Neural cell (in vitro differentiated cells): ENCODE data around the gene NUP98. TPM values are rescaled to one million over a fixed set of nuclear protein-coding genes. Genes with fewer than 3 reads are reported as not detected.

ENCODE experiments used
- H2AFZ ChIP-seq: fragments of 200-600, 300-800 bp; sonication (generic), shearing (Covaris generic); 2 replicates; pipeline ENCODE4 v1.6.0; 2014; ENCODE audit warnings: low read depth, mild to moderate bottlenecking, antibody characterized with exemption, low read length, moderate library complexity
- H3F3A ChIP-seq: fragments of 200-600 bp; shearing (Covaris generic); 2 replicates; pipeline ENCODE4 v1.6.1; 2016; ENCODE audit warnings: mild to moderate bottlenecking, moderate library complexity, mixed read lengths, antibody characterized with exemption, low read length; ENCODE audit not compliant: insufficient read depth, poor library complexity, severe bottlenecking
- H3K27ac ChIP-seq: fragments of 200-600, 300-800 bp; sonication (generic), shearing (Covaris generic); 2 replicates; pipeline ENCODE4 v1.5.1; 2014; ENCODE audit warnings: mild to moderate bottlenecking, low read length, moderate library complexity
- H3K27me3 ChIP-seq: fragments of 300-800, 200-600 bp; sonication (generic), shearing (Covaris generic); 2 replicates; pipeline ENCODE4 v1.6.0; 2014; ENCODE audit warnings: mild to moderate bottlenecking, low read depth, low read length, moderate library complexity; ENCODE audit not compliant: insufficient read depth
- H3K36me3 ChIP-seq: fragments of 300-800, 200-600 bp; sonication (generic), shearing (Covaris generic); 2 replicates; pipeline ENCODE4 v1.5.1; 2014; ENCODE audit warnings: mild to moderate bottlenecking, antibody characterized with exemption, low read length, moderate library complexity; ENCODE audit not compliant: insufficient read depth
- H3K4me2 ChIP-seq: fragments of 300-800, 200-600 bp; sonication (generic), shearing (Covaris generic); 2 replicates; pipeline ENCODE4 v1.6.0; 2014; ENCODE audit warnings: mild to moderate bottlenecking, low read length
- H3K4me3 ChIP-seq: fragments of 300-800, 200-600 bp; sonication (generic), shearing (Covaris generic); 2 replicates; pipeline ENCODE4 v1.5.1; 2014; ENCODE audit warnings: mild to moderate bottlenecking, low read length, moderate library complexity
- H3K79me2 ChIP-seq: fragments of 200-600 bp; shearing (Covaris generic); replicated peaks from 2 replicates; pipeline ENCODE4 v1.6.0; 2014; ENCODE audit warnings: mild to moderate bottlenecking, low read length, moderate library complexity; ENCODE audit not compliant: insufficient read depth
- H3K9ac ChIP-seq: fragments of 300-800, 200-600 bp; sonication (generic), shearing (Covaris generic); 2 replicates; pipeline ENCODE4 v1.6.1; 2016; ENCODE audit warnings: mild to moderate bottlenecking, low read length, mixed read lengths
- H3K9me2 ChIP-seq: fragments of 200-600 bp; shearing (Covaris generic); 2 replicates; pipeline ENCODE4 v1.6.1; 2016; ENCODE audit warnings: mild to moderate bottlenecking, low read length, mixed read lengths; ENCODE audit not compliant: insufficient read depth
- H3K9me3 ChIP-seq: fragments of 200-600, 300-800 bp; sonication (generic), shearing (Covaris generic); 2 replicates; pipeline ENCODE4 v1.6.1; 2016; ENCODE audit warnings: mild to moderate bottlenecking, mixed run types, low read length, moderate library complexity, mixed read lengths
- H4K20me1 ChIP-seq: fragments of 200-600 bp; shearing (Covaris generic); 2 replicates; pipeline ENCODE4 v1.6.1; 2016; ENCODE audit warnings: mild to moderate bottlenecking, mixed run types; ENCODE audit not compliant: insufficient read depth
- CTCF ChIP-seq: fragments of 450-650 bp; IDR thresholded peaks from 2 replicates; pipeline ENCODE4 v1.5.1; 2014; ENCODE audit warnings: antibody characterized with exemption, mild to moderate bottlenecking, moderate library complexity; ENCODE audit not compliant: poor library complexity, severe bottlenecking
- EP300 ChIP-seq: fragments of 450-650 bp; conservative IDR thresholded peaks from 2 replicates; pipeline ENCODE4 v1.6.1; 2014; ENCODE audit warnings: antibody characterized with exemption, mild to moderate bottlenecking, moderate library complexity; ENCODE audit not compliant: poor library complexity, severe bottlenecking
- EZH2 ChIP-seq: fragments of 200-600, 300-800 bp; shearing (Covaris generic), sonication (generic); IDR thresholded peaks from 2 replicates; pipeline ENCODE4 v1.6.1; 2014; ENCODE audit warnings: antibody characterized with exemption, low read length, borderline replicate concordance, mild to moderate bottlenecking; ENCODE audit not compliant: insufficient read depth, poor library complexity, severe bottlenecking
- MXI1 ChIP-seq: fragments of 450-650 bp; conservative IDR thresholded peaks from 2 replicates; pipeline ENCODE4 v1.6.1; 2014; ENCODE audit warnings: antibody characterized with exemption, mild to moderate bottlenecking; ENCODE audit not compliant: poor library complexity, severe bottlenecking
- POLR2AphosphoS5 ChIP-seq: IDR thresholded peaks from 2 replicates; pipeline ENCODE4 v1.6.1; 2012
- RAD21 ChIP-seq: fragments of 450-650 bp; conservative IDR thresholded peaks from 2 replicates; pipeline ENCODE4 v1.6.1; 2014; ENCODE audit warnings: antibody characterized with exemption, mild to moderate bottlenecking, moderate library complexity
- REST ChIP-seq: IDR thresholded peaks from 2 replicates; pipeline ENCODE4 v1.6.1; 2012; ENCODE audit warnings: borderline replicate concordance
- SMC3 ChIP-seq: fragments of 450-650 bp; conservative IDR thresholded peaks from 2 replicates; pipeline ENCODE4 v1.6.1; 2014; ENCODE audit warnings: antibody characterized with exemption, mild to moderate bottlenecking, moderate library complexity; ENCODE audit not compliant: poor library complexity
- TAF1 ChIP-seq: IDR thresholded peaks from 2 replicates; pipeline ENCODE4 v1.6.1; 2012; ENCODE audit warnings: low read depth
- polyA plus RNA-seq: library from polyadenylated mRNA; depleted of rRNA; stranded (reverse); fragments of >200 nt; gene quantifications from 2 replicates; pipeline ENCODE4 v1.2.3, GENCODE V29; 2014

Gene NUP98
- polyA plus RNA-seq, 1 donor from 2014 or later: 28.9 TPM

GRCh38 chr11:3675971-3676370, 121.4 kb downstream of the NUP98 start:
- no peaks in the 10 kb centered on the region for H3K9me3 ChIP-seq
- peaks cover 17% of the 10 kb centered on the region for H3K36me3 ChIP-seq
- no peak overlapping the region for H2AFZ ChIP-seq
- H3K4me3 ChIP-seq: no peak overlapping the region
- no peaks in the 10 kb centered on the region for H4K20me1 ChIP-seq
- no peaks in the 10 kb centered on the region for H3K27me3 ChIP-seq
- no peak for TF ChIP-seq TAF1
- no peak for TF ChIP-seq MXI1
- TF ChIP-seq REST: no peak
- no peak for TF ChIP-seq EZH2
- TF ChIP-seq CTCF: no peak
- no peak for TF ChIP-seq POLR2AphosphoS5
- TF ChIP-seq RAD21: no peak
- no peaks in the 10 kb centered on the region for H3K9me2 ChIP-seq
- H3K4me2 ChIP-seq: no peak overlapping the region
- no peak overlapping the region for H3K9ac ChIP-seq
- no peak overlapping the region for H3K27ac ChIP-seq
- no peaks in the 10 kb centered on the region for H3K79me2 ChIP-seq
- H3F3A ChIP-seq: no peaks in the 10 kb centered on the region

DNA sequence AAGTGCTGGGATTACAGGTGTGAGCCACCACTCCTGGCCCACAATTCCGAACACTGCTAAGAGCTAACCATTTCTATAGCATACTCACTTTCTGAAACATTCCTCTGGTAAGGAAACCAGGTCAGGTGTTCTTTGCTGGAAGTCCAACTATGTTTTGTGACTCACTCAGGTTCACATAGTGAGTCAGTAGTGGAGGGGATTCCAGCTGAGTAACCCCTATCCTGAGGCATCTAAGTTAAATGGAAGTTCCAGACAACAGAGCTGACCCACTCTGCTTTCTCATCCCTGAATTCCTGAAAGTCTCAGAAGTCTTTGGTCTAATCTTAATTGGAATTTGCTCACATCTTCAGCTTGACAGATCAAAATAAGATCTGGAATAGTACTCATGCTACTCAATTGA, 123.2 kb downstream of the NUP98 start:
- Histone ChIP-seq H3K4me3 (no peak overlapping the region), H3K9ac (no peak overlapping the region)

More for the DNA sequence above, 123.2 kb downstream of the NUP98 start:
- H3K9me3 ChIP-seq: no peaks in the 10 kb centered on the region
- H3K27ac ChIP-seq: no peak overlapping the region
- no peak overlapping the region for H3K4me2 ChIP-seq
- TF ChIP-seq CTCF (no peak), MXI1 (no peak), TAF1 (no peak), RAD21 (no peak), POLR2AphosphoS5 (no peak), EP300 (no peak), REST (no peak), SMC3 (no peak), EZH2 (no peak)
- no peaks in the 10 kb centered on the region for H4K20me1 ChIP-seq
- no peaks in the 10 kb centered on the region for H3K27me3 ChIP-seq
- H3K36me3 ChIP-seq: peaks cover 13% of the 10 kb centered on the region
- H3F3A ChIP-seq: no peaks in the 10 kb centered on the region
- no peaks in the 10 kb centered on the region for H3K79me2 ChIP-seq
- H2AFZ ChIP-seq: no peak overlapping the region
- H3K9me2 ChIP-seq: no peaks in the 10 kb centered on the region
